NOMO-1 treated with DMSO at 0.1 percent for 48 hours (cell line): ENCODE results near the gene KLHL13.
"Not testable (repeated sequence)": the region's sequence is repeated elsewhere in the genome, so short reads cannot be mapped to it uniquely, and the experiment has no call there.

Experiments used
- DNase-seq: peaks from one replicate; lab custom pipeline; 2025; ENCODE audit not compliant: unreplicated experiment; lab: John Stamatoyannopoulos, UW

Gene KLHL13, protein sequence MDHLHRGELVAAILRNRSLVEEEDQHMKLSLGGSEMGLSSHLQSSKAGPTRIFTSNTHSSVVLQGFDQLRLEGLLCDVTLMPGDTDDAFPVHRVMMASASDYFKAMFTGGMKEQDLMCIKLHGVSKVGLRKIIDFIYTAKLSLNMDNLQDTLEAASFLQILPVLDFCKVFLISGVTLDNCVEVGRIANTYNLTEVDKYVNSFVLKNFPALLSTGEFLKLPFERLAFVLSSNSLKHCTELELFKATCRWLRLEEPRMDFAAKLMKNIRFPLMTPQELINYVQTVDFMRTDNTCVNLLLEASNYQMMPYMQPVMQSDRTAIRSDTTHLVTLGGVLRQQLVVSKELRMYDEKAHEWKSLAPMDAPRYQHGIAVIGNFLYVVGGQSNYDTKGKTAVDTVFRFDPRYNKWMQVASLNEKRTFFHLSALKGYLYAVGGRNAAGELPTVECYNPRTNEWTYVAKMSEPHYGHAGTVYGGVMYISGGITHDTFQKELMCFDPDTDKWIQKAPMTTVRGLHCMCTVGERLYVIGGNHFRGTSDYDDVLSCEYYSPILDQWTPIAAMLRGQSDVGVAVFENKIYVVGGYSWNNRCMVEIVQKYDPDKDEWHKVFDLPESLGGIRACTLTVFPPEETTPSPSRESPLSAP

DNA sequence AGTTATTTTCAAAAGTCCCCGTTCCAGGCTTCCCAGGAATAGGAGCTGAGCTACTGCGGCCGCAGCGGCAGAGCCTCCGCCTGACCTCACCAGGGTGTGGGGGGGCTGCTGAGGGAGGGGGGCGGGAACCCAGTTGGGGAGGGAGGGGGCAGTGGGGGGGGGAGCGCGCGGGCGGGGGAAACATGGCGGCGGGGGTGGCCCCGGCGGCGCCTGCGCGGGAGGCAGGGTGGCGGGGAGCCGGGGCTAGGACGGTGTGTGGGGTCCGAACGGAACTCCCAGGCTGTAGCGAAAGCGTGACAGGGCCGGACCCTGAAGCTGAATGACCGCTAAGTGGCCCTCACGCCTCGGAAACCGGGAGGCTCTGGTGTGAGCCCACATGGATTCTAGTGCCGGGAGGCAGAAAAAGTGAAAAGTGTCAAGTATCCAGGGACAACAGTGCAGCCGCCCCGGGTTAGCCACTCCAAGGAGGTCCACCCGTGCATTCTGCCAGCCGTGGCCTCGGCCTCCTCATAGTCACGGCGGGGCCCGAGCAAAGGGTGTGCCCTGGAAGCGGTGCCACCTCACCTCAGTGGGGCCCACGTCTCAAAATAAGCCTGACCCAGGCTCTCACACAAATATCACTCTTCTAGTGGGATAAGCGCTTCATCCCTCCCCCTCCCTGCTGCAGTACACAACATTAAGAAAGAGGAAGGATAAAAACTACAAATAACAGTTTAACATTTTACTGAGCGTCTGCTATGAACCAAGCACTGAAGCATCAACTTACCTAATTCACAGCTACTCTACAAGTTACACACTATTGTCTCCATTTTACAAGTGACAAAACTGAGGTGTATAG, at the start of gene KLHL13:
Gene KLHL13, minus strand, starts transcription at position 98 of the 838 bp plus-strand sequence. CDS start 88,337 bp downstream, outside the sequence.
- DNase-seq: no peak

DNA sequence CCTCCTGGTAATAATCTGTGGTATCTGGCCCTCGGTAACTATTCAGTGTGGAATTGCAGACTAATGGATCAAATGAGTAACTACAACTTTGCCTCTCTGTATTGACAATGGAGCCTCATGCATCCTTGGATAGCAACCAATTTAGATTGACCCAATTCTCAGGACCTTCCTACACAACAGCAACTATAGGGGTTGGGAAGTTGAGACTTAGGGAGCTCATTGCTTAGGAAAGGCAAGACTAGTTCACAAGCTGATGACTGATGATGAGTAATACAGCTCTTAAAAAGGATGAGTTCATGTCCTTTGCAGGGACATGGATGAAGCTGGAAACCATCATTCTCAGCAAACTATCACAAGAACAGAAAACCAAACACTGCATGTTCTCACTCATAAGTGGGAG, 47.5 kb upstream of the KLHL13 start:
- DNase-seq: no peak

DNA sequence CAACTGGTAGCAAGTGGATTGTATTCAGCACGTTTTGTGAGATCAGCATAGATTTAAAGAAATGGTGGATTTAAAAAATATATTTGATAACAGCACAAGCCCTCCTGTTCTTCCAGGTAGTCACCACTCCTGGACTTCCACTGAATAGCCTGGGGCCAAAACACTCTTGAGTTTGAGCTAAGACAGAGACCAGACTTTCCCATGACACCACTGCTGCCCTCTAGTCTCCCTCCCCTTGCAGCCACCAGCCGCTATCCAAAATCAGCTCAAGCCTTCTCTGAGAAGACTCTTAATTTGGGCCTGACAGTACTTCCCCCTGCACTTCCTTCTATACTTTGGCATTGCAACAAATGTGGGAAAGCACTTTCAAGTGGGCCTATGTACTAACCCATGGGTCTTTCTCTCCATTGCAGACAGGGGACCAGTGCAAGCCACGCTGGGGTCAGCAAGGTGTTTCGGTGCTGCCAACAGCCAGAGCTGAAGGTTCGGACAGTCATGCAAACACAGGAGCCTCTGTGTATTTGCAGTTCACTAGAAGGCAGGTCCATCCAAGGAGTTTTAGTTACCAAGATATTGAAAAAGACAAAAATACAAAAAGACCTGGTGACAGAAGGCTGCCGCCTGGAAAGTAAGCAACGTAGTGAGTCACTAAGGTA, 40.5 kb upstream of the KLHL13 start:
- no peak for DNase-seq

DNA sequence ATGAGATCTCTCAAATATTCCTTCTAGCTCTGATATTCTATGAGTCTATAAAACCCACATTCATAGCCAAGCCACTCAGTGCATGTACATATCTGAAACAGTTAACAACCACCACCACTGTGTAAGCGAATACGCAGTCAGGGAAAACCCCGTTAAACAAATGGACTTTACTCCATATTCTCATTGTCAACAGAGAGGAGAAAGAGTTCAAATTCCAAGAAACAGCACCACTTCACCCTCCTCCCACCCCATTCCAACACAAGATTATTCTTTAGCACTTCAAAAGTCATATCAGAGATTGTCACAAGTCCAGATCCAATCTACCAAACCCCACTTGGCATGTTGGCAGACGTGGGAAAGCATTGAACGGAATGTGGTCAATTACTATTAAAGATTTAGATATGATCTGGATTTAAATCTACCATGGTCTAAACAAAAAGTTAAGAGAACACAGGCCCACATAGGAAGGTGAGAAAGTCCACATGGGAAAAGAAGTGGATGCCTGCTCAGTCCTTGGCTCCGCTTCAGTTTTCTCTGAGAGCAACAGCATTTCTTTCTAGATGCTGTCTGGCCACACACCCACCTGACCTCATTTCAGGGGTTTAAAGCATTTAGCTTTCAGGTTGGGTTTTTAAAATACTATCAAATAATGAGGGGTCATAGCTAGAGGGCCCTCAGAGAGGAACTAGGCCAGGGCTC, 39.8 kb upstream of the KLHL13 start:
- DNase-seq: no peak

DNA sequence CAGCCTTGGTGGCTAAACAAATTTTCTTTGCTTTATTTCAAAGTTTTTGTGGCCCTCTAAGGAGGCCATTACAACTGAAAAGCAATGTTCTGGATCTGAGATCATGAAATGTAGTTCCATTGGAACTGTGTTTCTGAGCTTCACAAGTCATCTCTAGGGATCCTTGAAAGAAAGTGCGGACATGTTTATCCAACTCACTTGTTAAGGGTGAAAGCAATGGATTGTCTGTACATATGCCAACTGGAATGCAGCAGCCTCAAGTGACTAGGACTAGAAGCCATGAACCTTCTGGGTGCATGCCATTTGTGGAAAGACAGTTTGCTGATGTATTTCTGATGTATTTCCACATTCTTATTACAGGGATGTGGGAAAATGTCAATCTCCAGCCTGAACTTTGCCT, 36.7 kb upstream of the KLHL13 start:
- DNase-seq: no peak

DNA sequence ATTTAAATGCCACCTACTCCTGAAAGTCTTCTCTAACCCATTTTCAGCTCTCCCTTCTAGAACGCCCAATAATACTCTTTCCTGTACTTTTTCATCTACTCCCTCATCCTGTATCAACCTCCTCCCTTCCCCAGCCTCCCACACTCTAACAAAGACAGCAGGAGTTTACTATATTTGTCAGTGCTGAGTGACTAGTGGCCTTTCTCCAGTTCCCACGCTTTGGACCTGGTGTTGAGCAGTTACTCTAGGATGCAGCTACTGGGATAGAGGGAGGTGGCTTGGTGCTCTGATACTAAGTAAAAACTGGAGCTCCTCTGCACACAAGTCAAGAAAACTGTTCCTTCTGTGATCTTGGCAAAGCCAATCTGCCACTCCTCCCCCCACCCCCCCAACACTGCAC, 36.1 kb upstream of the KLHL13 start:
- no peak for DNase-seq

DNA sequence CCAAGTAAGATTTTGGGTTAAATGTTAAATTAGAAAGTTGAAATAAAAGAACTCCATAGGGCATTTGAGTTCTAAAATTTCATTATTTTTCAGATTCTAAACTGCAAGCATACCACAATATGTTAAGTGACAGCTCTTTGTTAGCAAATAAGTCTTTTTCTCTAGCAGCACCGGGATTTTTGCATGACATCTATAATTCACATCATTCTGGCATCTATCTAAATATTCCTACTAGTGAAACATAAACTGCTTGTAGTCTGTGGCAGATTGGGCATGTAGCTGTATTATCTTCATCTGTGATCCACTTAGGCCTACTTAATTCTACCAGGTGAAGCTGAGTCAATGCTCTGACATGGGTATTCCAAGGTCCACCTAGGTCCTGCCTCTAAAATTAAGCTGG, 32.1 kb upstream of the KLHL13 start:
- no peak for DNase-seq

DNA sequence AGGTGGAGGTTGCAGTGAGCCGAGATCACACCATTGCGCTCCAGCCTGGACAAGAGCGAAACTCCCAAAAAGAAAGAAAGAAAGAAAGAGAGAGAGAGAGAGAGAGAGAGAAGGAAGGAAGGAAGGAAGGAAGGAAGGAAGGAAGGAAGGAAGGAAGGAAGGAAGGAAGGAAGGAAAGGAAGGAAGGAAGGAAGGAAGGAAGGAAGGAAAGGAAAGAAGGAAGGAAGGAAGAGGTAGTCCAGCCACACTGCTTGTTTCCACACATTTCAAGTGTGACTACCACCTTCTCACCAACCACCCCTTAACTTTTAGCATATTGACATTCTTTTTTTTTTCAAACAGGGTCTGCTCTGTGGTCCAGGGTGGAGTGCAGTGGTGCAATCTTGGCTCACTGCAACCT, 31.2 kb upstream of the KLHL13 start:
- not testable (repeated sequence) for DNase-seq

DNA sequence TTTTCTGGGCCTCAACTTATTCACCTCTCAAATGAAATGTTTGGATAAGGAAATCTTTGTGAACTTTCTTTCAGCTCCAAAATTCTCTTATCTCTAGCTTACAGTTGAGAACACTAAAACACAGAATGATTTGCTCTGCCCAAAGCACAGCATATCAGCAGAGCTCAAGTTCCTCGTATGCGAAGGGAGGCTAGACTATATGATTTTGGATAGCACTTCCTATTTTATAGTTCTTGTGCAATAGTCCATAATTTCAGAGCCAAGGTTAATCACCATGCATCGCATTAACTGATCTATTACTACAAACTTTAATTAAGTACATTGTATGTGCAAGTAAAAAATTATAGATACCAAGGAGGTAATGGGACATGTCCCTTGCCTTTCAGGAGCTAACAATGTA, 27.0 kb upstream of the KLHL13 start:
- peak; percentile 47 for DNase-seq

DNA sequence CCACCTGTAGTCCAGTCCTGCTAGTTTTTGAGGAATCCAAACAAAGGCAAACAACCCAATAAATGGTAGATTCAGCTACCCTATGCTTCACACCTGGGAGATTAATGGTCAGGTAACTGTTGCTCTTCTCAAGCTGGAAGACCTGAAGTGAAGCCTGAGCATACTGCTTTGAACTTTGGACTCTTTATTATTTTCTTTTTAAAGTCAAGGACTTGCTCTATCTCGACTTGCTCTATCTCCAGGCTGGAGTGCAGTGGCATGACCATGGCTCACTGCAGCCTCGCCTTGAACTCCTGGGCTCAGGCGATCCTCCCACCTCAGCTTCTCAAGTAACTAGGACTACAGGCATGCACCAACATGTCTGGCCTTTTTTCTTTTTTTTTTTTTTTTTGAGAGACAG, 14.7 kb upstream of the KLHL13 start:
- DNase-seq: no peak

DNA sequence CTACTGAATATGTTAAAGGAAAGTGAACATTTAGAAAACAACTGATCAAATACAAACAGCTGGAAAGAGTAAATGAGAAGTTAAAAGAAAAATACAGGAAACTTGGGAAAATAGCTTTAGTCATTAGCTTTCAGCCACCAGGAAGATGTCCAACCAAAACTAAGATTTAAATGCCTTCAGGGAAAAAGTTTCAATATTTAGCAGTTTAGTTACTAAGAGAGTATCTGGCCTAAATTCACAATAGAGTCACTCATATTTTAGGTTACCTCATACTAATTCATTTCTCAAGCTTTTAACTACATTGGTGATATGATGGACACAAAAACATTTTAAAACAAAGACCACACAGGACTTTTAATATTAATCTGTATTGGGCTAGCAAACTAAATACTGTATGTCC, 13.1 kb upstream of the KLHL13 start:
- no peak for DNase-seq

DNA sequence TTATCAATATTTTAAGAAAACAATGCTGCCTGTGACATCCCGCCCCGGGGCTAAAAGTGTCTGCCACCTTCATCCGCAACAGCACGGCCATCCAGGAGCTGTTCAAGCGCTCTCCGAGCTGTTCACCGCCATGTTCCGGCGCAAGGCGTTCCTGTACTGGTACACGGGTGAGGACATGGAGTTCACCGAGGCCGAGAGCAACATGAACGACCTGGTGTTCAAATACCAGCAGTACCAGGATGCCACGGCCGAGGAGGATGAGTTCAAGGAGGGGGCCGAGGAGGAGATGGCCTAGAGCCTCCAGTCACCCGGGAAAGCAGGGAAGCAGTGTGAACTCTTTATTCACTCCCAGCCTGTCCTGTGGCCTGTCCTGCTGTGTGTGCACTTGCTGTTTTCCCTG, 12.1 kb upstream of the KLHL13 start:
- no peak for DNase-seq

DNA sequence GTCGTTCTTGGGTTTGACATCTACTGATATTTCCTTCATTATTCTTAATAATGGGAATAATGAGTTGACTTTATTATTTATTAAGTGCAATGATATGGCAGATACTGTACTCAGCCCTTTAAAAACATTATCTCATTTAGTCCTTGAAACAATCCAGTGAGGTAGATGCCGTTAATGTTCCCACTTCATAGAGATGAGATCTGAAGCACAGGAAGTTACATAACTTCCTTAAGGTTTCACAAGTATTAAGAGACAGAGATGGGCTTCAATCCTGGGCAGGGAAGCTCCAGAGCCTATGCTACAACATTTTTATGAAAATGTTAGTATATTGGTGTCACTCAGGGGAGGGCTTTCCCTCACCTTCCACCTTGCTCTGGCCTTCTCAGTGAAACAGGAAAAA, 9.7 kb upstream of the KLHL13 start:
- DNase-seq: peak; percentile 55

DNA sequence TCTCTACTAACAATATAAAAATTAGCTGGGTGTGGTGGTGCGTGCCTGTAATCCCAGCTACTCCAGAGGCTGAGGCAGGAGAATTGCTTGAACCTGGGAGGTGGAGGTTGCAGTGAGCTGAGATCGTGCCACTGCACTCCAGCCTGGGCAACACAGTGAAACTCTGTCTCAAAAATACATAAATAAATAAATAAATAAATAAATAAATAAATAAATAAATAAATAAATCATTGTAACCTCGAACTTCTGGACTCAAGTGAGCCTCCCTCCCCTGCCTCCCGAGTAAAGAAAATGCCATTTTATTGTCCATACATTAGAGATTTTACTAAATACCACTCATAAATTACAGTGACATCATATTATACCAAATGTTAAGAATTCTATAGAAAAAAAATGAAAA, 7.6 kb upstream of the KLHL13 start:
- DNase-seq: not testable (repeated sequence)

DNA sequence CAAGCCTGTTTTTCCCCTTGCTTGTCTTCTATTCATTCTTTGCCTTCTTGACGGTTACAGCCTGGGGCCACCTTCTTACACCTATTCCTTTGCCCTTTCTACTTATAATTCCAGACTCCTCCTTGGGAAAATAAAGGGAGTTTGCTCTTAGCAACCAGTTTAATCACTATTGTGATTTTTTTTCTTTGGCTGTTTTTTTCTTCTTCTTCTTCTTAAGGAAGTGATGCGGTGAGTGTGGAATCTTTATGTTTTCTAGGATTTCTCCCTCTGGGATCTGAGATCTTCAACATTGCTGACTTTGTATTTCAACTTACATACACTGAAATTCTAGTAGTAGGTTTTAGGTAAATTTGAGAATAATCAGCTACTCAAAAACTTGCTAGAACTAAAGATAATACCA, 1.1 kb upstream of the KLHL13 start:
- no peak for DNase-seq

DNA sequence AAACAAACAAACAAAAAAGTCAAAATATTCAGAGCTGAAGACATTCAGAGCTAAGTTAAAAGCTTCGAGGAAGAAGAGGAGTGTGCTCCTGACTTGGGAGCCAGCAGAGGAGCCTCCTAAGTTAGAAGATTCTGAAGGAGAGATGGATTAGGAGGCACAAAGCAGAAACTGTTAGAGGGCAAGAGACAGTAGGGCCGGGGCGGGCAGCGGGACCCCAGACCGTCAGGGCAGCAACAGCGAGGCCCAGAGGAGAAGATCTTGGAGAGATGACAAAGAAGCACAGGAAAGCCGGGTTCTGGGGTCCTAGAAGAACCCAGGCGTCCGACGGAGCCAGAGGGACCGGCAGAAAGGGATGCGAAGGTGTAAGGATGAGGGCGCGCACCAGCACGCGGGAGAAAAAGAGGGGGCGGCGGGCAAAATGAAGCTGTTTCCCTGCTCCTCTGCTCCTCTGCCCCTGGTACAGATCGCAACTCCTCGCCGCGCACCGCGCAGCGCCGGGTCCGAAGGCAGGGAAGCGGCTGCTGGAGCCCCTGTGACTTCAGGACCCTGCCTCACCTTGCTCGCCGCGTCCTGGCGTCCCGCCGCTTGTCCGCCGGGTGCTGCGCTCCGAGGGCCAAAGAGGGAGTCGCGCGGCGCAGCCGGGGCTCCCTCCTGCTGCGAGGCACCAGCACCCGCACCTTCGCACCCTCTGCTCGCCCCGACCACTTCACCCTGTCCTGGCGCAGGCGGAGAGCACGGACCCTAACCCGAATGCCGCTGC, 477 bp downstream of the KLHL13 start:
- no peak for DNase-seq

DNA sequence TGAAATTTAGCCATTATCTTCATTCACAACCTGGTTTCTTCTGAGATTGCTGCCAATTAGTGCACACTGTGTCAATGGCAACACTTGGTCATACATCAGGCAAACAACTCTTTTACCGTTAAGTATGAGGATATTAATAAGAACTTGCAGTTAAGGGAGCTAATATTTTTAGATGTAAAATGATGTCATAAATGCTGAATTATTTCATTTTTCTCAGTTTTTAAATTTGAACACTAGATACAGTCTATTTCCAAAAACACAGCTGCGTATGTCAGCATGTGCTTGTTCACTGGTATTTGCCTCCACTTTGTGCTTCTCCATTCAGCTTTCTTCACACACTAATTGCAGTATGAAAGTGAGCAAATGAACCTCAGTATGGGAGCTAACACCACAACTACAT, 1.6 kb downstream of the KLHL13 start:
- DNase-seq: no peak

DNA sequence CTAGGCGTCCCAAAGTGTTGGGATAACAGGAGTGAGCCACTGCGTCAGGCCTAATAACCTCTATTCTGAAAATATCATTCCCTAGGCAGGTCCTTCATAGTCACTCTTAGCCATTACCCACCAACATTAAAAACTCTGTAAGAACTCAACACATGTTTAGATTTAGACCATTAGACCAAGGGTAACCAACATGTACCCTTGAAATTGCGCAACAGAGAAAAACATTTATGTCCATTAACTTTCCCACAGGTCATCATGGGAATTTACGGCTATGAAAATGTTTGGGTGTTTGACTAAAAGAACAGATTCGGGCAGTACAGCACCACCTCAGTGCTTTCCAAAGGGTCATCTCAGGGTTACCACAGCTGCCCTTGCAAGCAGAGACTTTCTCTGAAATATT, 7.5 kb downstream of the KLHL13 start:
- DNase-seq: no peak

DNA sequence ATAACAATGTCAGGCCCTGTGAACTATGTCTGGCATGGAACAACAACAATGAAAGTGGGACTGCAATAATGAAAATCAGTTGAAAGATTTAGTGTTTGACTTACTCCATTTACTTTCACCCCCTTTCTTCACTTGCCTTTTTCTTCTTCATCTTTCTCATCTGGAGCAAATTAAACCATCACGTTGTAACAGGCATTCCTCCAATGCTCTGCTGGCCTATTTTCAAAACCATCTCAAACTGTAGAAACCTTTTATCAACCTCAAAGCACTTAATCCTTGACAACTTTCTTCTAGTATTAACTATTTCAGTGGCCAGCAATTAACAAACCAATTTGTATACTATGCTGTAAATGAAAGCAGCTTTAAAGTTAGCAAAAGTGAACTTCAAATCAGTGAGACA, 8.3 kb downstream of the KLHL13 start:
- DNase-seq: no peak

DNA sequence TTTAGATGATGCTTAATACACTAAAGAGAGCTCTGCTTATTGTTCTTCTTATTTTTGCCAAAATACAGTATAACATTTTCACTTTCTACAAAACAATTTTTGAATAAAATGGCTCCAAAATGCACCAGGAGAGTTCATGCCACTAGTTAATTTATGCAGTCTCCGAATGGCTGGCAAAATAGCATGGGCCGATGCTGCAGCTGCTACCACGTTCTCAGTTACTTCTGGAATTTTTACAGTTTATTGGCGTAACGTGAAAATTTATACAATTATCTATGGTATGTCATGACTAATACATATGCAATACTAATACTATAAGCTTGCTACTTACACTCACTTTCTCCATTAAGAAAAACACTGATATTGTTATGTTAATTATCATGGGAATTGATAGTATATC, 16.5 kb downstream of the KLHL13 start:
- no peak for DNase-seq
